K562 (cell line): ENCODE results near the gene POLR3H. TPM values are rescaled to one million over a fixed set of nuclear protein-coding genes. Genes with fewer than 3 reads are reported as not detected.
A peak's percentile ranks its signal among the peaks of the same experiment; 100 is the strongest.

ENCODE experiments used
- ATAC-seq: fragments of 200-7000 bp; cut with Tn5 transposase; 3 replicates; pipeline ENCODE4 v1.9.1; 2020; ENCODE audit warnings: moderate library complexity
- BruUV-seq: library from RNA; stranded (reverse); fragments of 400-500 nt; replicated peaks from 2 replicates; lab custom pipeline; 2021; lab: Mats Ljungman, UMichigan
- CTCF ChIA-PET: fragments of 300-600 bp; formaldehyde crosslinking; extraction: SDS; loops from one replicate; lab custom pipeline; 2021; ENCODE audit warnings: low intra/inter-chr PET ratio; lab: Yijun Ruan, JAX
- POLR2A ChIA-PET: fragments of 300-600, 350-650 bp; sonication (Branson Sonifier 250); formaldehyde crosslinking; extraction: SDS; loops from one replicate; lab custom pipeline; 2021; ENCODE audit warnings: antibody characterized with exemption, inconsistent platforms; lab: Yijun Ruan, JAX
- DNase-seq, 4 experiments: peaks; one replicate each; pipeline versions ENCODE4 v3.0.0 to v3.0.0-alpha.2; 2011 to 2018; ENCODE audit warnings: low spot score in 3 of 4, mixed read lengths in 3 of 4; ENCODE audit errors: extremely low read depth in 1 of 4
- FAIRE-seq: peaks from 2 replicates; lab custom pipeline; 2011; peaks lifted over from hg19 to GRCh38; lab: Jason Lieb, UNC
- H2AFZ ChIP-seq: 2 replicates; pipeline ENCODE4 v1.6.0; 2011; ENCODE audit warnings: low read depth, low read length, control low read depth, inconsistent platforms
- H3K27ac ChIP-seq: fragments of 200-600 bp; 3 replicates; pipeline ENCODE4 v1.8.0; 2011; ENCODE audit warnings: low read depth, mild to moderate bottlenecking, control low read depth, inconsistent platforms, low read length, moderate library complexity, mixed read lengths; ENCODE audit errors: extremely low read depth
- H3K27me3 ChIP-seq, 2 experiments: fragments of 300-600 bp in 1 of 2; 2 replicates in 1 of 2; 3 replicates in 1 of 2; pipeline versions ENCODE4 v1.6.0 to v1.8.0; 2011; ENCODE audit warnings: inconsistent platforms in 2 of 2, low read length in 2 of 2, mild to moderate bottlenecking in 1 of 2, mixed read lengths in 1 of 2, moderate library complexity in 1 of 2; ENCODE audit not compliant: control insufficient read depth in 2 of 2, insufficient read depth in 2 of 2
- H3K36me3 ChIP-seq: fragments of 300-600 bp; 3 replicates; pipeline ENCODE4 v1.8.0; 2011; ENCODE audit warnings: mild to moderate bottlenecking, low read length, inconsistent platforms; ENCODE audit not compliant: control insufficient read depth, insufficient read depth
- H3K4me1 ChIP-seq, 2 experiments: fragments of 200-600 bp in 1 of 2; replicated peaks in 1 of 2; 2 replicates in 1 of 2; 3 replicates in 1 of 2; pipeline versions ENCODE4 v1.5.1 to v1.8.0; 2011; ENCODE audit warnings: inconsistent platforms in 2 of 2, low read length in 2 of 2, mild to moderate bottlenecking in 1 of 2, mixed read lengths in 1 of 2, moderate library complexity in 1 of 2; ENCODE audit not compliant: control insufficient read depth in 2 of 2, insufficient read depth in 2 of 2
- H3K4me2 ChIP-seq: 2 replicates; pipeline ENCODE4 v1.6.1; 2011; ENCODE audit warnings: low read length, control low read depth, inconsistent platforms, mixed read lengths; ENCODE audit not compliant: insufficient read depth
- H3K4me3 ChIP-seq: fragments of 200-600 bp; sonication (generic), shearing (Covaris generic); 2 replicates; pipeline ENCODE4 v1.5.1; 2016; ENCODE audit warnings: control low read depth, inconsistent platforms
- H3K79me2 ChIP-seq: fragments of 200-600 bp; 3 replicates; pipeline ENCODE4 v1.8.0; 2011; ENCODE audit warnings: low read length, inconsistent platforms; ENCODE audit not compliant: control insufficient read depth, insufficient read depth
- H3K9ac ChIP-seq, 2 experiments: 2 replicates each; pipeline versions ENCODE4 v1.6.0 to v1.6.1; 2011; ENCODE audit warnings: low read depth in 2 of 2, low read length in 2 of 2, control low read depth in 1 of 2, inconsistent platforms in 1 of 2, mild to moderate bottlenecking in 1 of 2, mixed read lengths in 1 of 2; ENCODE audit not compliant: insufficient read depth in 1 of 2
- H3K9me1 ChIP-seq: one replicate; pipeline ENCODE4 v1.6.0; 2011; ENCODE audit warnings: inconsistent platforms, mild to moderate bottlenecking, low read length, moderate library complexity; ENCODE audit not compliant: control insufficient read depth, insufficient read depth
- H3K9me3 ChIP-seq: replicated peaks from 2 replicates; pipeline ENCODE4 v1.5.1; 2011; ENCODE audit warnings: low read depth, low read length, inconsistent platforms; ENCODE audit not compliant: control insufficient read depth, insufficient read depth
- H4K20me1 ChIP-seq: replicated peaks from 2 replicates; pipeline ENCODE4 v1.6.1; 2011; ENCODE audit warnings: low read length, inconsistent platforms, mixed read lengths; ENCODE audit not compliant: control insufficient read depth, insufficient read depth
- WHSC1 ChIP-seq: IDR thresholded peaks from one replicate; pipeline ENCODE4 v1.6.1; 2012; ENCODE audit warnings: low read length, control low read depth, inconsistent platforms
- WGBS: fragments of 100-300 bp; shearing (Covaris generic); methylation state at CpG from one replicate; pipeline ENCODE4 v1.1.6; 2016; ENCODE audit warnings: low coverage, mixed read lengths; ENCODE audit not compliant: insufficient coverage; ENCODE audit errors: missing lambda C conversion rate; 5-methylcytosine and 5-hydroxymethylcytosine counted together
- in situ Hi-C: fragments of 300-500 bp; cut with MboI; formaldehyde crosslinking; loops from 4 replicates; pipeline ENCODE4 v1.15.0; 2018; ENCODE audit warnings: inconsistent platforms, mixed read lengths
- intact Hi-C: fragments of 100-400 bp; cut with micrococcal nuclease; formaldehyde crosslinking; loops from 2 replicates; pipeline ENCODE4 v1.14.2; 2022
- polyA plus RNA-seq, 8 experiments: library from polyadenylated mRNA; depleted of rRNA in 4 of 8; stranded (reverse) in 5 of 8; unstranded in 3 of 8; fragments of >200 nt; fragmentation: Nextera tagmentation in 2 of 8; fragmentation: Illumina TruSeq in 1 of 8; extraction: Ambion mirVana in 2 of 8; extraction: Trizol in 1 of 8; gene quantifications; 2 replicates each; pipeline versions ENCODE4 v1.2.1 to v1.2.3, GENCODE V29; 2011 to 2014; ENCODE audit warnings: inconsistent platforms in 1 of 8, missing spikeins in 1 of 8
- total RNA-seq, 7 experiments: library from RNA; depleted of rRNA in 6 of 7; stranded (reverse); fragments of >200 nt in 6 of 7; fragmentation: Illumina TruSeq in 2 of 7; extraction: Trizol in 2 of 7; gene quantifications; 2 replicates each; pipeline versions ENCODE4 v1.2.1 to v1.2.3, GENCODE V29; 2011 to 2021; ENCODE audit warnings: low replicate concordance in 1 of 7
- TF ChIP-seq, protein P1 (sequence below): sonication (generic); formaldehyde crosslinking; IDR thresholded peaks from 2 replicates; pipeline ENCODE4 v1.8.1; 2023; ENCODE audit warnings: mild to moderate bottlenecking, missing genetic modification reagents
- TF ChIP-seq, protein P2 (sequence below): fragments of 250-450 bp; sonication (Bioruptor Pico); IDR thresholded peaks from 2 replicates; pipeline ENCODE4 v1.8.0; 2022; ENCODE audit warnings: inconsistent platforms
- TF ChIP-seq, protein P3 (sequence below): IDR thresholded peaks from 2 replicates; pipeline ENCODE4 v1.6.1; 2012; ENCODE audit warnings: low read depth, low read length, improper control_type of control experiment, borderline replicate concordance

Gene POLR3H
- total and polyA plus RNA-seq, 9 of the 15 experiments (the other 6 are each of a cell fraction or from before 2014, with no cell fraction given): 5.3 to 48.4 (median 22.2) TPM

DNA sequence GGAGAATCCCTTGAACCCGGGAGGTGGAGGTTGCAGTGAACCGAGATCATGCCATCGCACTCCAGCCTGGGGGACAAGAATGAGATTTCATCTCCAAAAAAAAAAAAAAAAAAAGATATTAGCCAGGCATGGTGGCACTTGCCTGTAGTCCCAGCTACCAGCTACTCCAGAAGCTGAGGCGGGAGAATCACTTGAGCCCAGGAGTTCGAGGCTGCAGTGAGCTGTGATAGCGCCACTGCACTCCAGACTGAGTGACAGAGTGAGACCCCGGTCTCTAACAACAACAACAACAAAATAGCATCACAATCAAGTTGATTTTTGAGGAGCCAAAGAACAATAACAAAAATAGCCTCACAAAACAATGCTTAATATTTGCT, 43.1 kb upstream of the POLR3H start:
- peaks cover 13% of the 10 kb centered on the region for H3K79me2 ChIP-seq
- 83% methylated on average over 3 of the region's 7 CpGs for WGBS
- ChIA-PET POLR2A (interaction anchor here (0.6 to 2.1 kb wide), 3 partner anchors 10 to 91 kb away, joined by 3 to 7 read pairs (median 3); no protein-coding TSS in a partner anchor), CTCF (interaction anchor here (0.5 kb wide), 1 partner anchor 33 kb away, joined by 3 read pairs; no protein-coding TSS in a partner anchor)
- no peaks in the 10 kb centered on the region; the same call in 1 of the 2 replicates for H4K20me1 ChIP-seq
- peaks cover 11 to 21% of the 10 kb centered on the region in 2 experiments; a peak in 4 of 5 replicates for H3K4me1 ChIP-seq
- ATAC-seq: no peak
- no peaks in the 10 kb centered on the region for H3K27me3 ChIP-seq
- no peak for DNase-seq
- H3K9me1 ChIP-seq: no peaks in the 10 kb centered on the region
- peak overlapping the region in 1 of 2 experiments; percentile 35; a peak in 1 of 4 replicates for H3K9ac ChIP-seq
- TF ChIP-seq, protein P1, sequence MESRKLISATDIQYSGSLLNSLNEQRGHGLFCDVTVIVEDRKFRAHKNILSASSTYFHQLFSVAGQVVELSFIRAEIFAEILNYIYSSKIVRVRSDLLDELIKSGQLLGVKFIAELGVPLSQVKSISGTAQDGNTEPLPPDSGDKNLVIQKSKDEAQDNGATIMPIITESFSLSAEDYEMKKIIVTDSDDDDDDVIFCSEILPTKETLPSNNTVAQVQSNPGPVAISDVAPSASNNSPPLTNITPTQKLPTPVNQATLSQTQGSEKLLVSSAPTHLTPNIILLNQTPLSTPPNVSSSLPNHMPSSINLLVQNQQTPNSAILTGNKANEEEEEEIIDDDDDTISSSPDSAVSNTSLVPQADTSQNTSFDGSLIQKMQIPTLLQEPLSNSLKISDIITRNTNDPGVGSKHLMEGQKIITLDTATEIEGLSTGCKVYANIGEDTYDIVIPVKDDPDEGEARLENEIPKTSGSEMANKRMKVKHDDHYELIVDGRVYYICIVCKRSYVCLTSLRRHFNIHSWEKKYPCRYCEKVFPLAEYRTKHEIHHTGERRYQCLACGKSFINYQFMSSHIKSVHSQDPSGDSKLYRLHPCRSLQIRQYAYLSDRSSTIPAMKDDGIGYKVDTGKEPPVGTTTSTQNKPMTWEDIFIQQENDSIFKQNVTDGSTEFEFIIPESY (CRISPR knock-in tag): peak; percentile 51; the same call in 1 of the 2 replicates
- TF ChIP-seq, protein P2, sequence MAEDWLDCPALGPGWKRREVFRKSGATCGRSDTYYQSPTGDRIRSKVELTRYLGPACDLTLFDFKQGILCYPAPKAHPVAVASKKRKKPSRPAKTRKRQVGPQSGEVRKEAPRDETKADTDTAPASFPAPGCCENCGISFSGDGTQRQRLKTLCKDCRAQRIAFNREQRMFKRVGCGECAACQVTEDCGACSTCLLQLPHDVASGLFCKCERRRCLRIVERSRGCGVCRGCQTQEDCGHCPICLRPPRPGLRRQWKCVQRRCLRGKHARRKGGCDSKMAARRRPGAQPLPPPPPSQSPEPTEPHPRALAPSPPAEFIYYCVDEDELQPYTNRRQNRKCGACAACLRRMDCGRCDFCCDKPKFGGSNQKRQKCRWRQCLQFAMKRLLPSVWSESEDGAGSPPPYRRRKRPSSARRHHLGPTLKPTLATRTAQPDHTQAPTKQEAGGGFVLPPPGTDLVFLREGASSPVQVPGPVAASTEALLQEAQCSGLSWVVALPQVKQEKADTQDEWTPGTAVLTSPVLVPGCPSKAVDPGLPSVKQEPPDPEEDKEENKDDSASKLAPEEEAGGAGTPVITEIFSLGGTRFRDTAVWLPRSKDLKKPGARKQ (CRISPR knock-in tag): no peak
- TF ChIP-seq, protein P3, sequence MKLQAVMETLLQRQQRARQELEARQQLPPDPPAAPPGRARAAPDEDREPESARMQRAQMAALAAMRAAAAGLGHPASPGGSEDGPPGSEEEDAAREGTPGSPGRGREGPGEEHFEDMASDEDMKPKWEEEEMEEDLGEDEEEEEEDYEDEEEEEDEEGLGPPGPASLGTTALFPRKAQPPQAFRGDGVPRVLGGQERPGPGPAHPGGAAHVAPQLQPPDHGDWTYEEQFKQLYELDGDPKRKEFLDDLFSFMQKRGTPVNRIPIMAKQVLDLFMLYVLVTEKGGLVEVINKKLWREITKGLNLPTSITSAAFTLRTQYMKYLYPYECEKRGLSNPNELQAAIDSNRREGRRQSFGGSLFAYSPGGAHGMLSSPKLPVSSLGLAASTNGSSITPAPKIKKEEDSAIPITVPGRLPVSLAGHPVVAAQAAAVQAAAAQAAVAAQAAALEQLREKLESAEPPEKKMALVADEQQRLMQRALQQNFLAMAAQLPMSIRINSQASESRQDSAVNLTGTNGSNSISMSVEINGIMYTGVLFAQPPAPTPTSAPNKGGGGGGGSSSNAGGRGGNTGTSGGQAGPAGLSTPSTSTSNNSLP: no peak
- TF ChIP-seq WHSC1: no peak
- no peak overlapping the region for H2AFZ ChIP-seq
- in situ Hi-C loops (no loop called here), intact Hi-C loops (loop anchor here (5.0 kb wide), 1 partner anchor 45 kb away; the partner anchor contains the start of gene POLR3H)
- FAIRE-seq: no peak
- no peaks in the 10 kb centered on the region for H3K9me3 ChIP-seq
- H3K27ac ChIP-seq: no peak overlapping the region
- H3K36me3 ChIP-seq: peaks cover 8% of the 10 kb centered on the region; the same call in 2 of the 3 replicates
- no peak overlapping the region for H3K4me3 ChIP-seq
- no TSS peak for BruUV-seq
- H3K4me2 ChIP-seq: no peak overlapping the region
